GM18508 (cell line): ENCODE measurements around the gene RECQL.
"Not testable (repeated sequence)": the region's sequence is repeated elsewhere in the genome, so short reads cannot be mapped to it uniquely, and the experiment has no call there.

Experiments used
- ATAC-seq: cut with Tn5 transposase; IDR thresholded peaks from one replicate; pipeline ENCODE4 v1.9.1; 2021; ENCODE audit warnings: moderate number of reproducible peaks; ENCODE audit not compliant: insufficient read depth, unreplicated experiment

The RECQL gene

DNA sequence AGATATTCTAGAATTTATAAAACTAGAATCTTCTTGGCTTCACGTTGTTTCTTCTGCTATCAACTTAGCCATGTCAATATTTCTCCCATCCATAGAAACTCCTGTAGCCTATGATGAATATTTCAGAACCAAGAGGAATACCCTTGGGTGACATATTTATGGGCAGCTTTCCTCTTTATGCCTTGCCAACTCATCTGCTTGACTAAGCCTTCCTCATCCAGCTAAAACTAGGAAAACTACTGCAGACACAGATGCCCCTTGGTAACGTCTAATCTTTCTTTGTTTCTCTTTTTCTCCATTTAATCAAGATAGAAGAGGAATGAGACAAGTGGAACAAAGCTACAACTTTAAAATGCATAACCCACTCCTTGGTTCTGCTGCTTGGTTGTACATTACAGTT is 6.4 kb upstream of the RECQL start:
- ATAC-seq: no peak

DNA sequence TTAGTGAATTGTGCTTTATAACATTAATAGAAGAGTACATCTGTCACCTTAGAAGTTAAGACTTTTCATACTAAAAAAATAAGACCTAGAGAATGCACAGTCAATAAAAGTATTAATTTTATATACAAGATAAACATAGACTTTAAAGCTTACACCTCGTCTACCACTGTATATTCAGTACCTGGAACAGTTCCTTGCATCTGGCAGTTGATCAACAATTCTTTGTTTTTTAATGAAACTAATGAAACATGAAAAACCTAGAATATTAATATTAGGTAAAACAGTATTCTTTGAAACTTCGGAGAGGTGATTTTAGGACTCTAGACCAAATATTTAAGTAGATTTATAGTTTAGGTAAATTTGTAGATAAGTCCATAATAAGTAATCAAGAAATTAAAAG is 4.5 kb upstream of the RECQL start:
- no peak for ATAC-seq

DNA sequence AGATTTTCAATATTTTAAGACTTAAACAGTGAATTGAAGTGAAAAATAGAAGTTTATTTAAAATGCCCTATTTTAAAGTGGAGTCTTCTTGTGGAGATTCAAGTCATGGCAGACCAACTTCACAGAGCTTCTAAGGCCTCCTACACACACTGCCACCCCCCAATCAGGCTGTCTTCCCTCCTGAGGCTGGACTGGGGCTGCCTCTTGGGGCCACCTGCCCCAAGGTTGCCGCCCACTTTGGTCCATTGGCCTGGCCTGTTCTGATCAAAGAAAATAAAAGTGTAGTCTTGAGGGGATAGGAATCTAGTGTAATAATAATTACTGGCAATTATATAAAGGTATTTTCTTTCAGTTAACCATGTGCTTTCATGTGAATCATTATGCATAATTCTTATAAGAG is 1.4 kb upstream of the RECQL start:
- no peak for ATAC-seq

DNA sequence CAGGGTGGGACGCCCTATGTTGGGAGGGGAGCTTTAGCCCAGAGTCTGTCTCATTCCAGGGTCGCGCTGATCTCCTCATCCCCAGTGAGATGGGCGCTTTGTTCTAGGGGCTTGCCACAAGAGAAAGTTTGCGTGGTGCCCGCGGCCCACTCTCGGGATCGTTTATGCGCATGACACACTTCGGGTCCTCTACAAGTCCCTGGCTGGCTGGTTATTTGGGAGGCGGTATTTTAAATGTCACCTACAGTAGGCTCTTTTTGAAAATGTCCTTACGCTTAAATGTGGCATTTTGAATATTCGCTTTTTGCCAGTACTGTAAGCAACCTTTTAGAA is 695 bp upstream of the RECQL start:
- no peak for ATAC-seq

DNA sequence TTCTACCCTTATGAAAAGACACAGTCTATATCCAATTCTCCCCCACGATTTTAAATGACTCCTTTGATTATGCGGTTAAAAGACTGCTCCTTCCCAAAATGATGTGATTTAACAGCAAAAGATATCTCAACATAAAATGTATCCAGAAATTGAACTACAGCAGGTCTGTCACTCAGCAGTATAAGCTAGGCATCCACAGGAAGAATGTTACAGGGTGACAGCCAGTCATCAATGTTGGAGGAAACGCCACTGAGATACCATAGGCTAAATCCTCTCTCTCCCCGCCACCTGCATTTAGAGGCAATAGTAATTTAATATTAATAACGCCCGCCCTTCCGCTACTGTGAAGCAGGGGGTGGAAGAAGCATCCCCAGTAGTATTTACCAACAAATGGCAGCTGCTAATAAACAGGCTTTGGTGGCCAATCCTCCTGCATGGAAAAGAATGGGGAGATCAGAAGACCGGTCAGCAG is 613 bp downstream of the RECQL start:
- no peak for ATAC-seq

DNA sequence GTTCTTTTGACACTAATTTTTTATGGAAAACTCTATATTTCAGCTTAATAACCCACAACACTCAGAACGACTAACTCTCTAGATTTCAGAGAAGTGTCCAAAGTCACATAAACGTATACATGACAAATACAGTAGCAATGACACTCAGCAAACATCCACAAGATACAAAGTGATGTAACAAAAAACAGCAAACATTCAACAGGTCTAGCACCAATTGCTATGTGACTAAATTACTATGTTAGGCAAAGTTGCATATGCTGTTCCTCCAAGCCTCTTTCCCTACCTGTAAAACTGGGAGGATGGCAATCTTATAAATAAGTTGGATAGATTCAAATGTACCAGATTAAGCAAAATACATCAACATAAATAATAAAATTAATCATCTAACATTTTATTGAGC is 1.7 kb downstream of the RECQL start:
- ATAC-seq: no peak

DNA sequence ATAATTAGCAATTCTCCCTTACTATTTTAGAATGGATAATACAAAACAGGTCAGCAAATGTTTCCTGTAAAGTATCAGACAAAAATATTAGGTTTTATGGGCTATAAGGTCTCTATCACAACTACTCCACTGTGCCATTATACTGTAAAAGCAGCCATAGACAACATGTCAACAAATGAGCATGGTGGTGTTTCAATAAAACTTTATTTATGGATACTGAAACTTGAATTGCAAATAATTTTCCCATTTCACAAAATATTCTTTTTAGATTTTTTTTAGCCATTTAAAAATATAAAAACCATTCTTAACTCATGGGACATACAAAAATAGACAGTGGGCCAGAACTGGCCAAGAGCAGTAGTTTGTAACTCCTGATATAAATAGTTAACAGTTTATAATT is 15.4 kb downstream of the RECQL start:
- ATAC-seq: no peak

DNA sequence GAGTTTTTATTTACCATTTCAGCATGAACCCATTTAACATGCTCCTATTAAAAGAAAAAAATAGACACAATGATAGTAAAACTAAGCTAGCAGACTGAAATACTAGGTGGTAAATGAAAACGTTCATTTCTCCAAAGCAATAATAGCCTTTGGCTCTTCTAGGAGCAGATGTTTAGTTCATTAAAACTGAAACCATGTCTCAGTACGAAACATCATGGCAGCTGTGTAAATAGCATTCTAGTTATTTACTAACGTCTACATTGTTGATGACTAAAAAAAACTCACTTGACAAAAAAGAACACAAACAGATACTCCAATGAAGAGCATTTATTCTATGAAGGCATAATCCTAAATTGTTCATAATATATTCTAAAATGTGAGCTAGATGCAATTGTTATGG is 17.9 kb downstream of the RECQL start:
- no peak for ATAC-seq

DNA sequence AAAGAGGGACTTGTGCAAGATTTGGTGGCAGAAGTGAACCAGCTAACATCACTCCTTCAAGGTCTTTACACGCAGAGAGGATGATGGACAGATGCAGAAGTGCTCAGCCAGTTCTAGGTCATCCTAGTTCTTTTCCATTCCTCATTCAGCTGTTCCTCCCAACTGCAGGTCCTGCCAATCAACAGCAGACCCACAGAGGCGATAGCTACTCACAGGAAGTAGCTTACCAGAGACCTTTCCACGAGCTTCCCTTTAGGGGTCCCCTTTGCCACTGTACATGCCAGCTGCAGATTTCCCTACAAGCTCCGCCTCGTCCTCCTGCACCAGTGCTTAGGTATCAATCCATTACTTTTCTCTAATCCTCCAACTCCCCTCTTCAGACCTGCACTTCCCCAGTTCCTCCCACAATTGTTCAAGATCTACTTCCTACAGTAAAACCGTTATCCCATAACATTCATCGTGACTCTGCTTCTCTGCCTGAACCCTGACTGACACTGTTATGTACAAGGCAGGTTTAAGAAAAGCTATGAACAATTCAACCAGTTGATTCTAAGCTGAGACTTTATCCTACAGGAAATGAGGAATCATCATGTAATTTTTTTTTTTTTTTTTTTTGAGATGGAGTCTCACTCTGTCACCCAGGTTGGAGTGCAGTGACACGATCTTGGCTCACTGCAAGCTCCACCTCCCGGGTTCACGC is 22.5 kb downstream of the RECQL start:
- ATAC-seq: no peak

DNA sequence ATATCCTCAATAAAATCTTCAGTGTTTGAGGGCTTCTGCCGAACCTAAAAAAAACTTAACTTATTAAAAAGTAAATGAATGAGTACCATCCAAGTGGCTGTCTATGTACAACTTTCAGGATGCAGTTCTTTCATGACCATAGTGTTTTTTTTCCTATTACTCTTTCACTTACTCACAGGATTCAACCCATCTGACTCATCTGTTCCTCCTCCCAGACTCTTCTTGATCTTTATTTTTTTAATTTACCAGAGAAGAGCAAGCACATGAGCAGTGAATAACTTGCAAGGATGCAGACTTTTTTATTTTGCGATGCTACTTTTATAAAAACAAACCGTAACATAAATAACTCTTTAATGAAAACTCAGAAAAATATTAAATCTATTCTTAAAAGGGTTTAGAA is 24.5 kb downstream of the RECQL start:
- no peak for ATAC-seq

DNA sequence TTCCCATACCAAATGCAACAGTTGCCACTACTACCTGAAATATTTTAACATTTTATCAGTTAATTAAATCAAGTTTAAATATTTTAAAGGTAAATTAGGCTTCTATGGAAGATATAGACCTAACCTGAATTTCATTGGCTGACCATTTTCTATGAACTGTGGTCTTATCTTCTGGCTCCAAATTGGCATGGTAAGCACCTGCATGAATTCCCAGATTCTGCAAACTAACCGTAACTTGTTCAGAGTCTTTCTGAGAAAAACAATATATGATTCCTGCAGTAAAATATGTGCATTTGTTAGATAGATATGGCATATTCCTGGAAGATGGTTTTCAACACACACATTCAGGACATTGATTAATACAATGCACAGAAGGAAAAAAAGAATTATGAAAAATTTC is 25.9 kb downstream of the RECQL start:
- no peak for ATAC-seq

DNA sequence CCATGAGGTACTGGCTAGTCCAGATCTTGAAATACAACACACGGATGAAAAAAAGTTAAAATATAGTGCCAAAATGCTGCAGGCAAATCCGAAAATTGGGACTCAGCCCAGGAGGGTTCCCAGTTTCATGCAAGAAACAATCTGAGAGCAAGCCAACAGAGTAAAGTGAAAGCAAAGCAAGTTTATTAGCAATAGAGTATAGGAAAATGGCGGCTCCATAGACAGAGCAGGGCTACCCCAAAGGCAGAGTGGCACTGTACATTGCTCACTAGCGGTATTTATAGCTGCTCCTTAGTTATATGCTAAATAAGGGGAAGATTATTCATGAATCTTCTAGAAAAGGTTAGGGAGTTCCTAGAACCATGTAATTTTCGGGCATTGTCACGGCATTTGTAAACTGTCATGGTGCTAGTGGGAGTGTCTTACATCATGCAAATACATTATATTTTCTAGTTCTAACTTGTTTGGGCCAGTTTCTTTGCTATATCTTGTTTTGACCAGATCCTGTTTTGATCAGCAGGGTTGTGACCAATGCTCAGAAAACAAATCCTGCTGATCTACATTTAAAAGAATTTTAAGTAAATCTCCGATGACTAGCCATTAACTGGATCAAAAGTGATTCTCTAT is 29.1 kb downstream of the RECQL start:
- no peak for ATAC-seq

DNA sequence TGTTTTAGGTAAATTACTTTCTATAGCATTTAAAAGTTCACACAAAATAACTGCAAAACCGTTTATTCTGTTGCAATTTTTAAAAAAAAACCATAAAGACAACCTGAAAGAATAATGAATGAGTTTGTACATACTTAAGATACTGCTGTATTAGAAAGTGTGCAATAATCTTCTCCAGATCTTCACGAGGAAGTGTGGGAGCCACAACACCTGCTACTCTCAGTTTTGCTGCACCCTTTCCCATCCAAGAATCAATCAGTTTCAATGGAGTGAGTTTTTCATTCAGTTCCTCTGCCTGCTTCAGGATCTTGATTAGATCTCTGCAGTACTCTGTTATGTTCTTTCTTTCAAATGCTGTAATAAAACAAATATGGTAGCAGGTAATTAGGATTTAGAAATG is 30.1 kb downstream of the RECQL start:
- ATAC-seq: no peak

DNA sequence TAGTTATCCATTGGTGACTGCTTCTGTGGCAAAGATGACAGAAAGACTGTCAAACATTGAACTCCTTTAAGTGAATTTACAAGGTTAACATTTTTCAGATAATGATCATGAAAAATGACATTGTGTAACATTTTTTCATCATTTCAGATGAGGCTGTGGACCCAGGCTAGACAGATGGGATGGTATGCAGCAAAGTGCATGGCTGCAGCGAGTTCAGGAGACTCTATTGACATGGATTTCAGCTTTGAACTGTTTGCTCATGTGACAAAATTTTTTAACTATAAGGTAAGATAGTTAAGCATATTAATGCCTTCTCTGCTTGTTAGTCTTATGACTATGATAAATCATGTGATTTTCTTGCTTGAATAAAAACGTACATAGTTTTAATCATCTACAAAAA is 34.1 kb downstream of the RECQL start:
- ATAC-seq: not testable (repeated sequence)

DNA sequence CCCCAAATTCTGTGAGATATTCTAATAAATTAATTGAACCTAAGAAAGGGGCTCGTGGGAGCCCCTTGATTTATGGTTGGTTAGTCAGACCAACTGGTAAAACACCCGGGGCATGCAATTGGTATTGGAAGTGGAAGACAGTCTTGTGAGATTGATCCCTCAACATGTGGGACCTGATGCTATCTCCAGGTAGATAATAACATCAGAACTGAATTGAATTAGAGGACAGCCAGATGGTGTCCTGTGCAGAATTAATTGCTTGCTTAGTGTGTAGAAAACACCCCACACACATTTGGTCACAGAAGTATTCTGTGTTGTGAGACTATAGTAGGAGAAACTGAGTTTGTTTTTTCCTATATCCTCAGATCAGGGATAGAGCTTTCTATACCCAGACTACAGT is 42.0 kb downstream of the RECQL start:
- no peak for ATAC-seq

DNA sequence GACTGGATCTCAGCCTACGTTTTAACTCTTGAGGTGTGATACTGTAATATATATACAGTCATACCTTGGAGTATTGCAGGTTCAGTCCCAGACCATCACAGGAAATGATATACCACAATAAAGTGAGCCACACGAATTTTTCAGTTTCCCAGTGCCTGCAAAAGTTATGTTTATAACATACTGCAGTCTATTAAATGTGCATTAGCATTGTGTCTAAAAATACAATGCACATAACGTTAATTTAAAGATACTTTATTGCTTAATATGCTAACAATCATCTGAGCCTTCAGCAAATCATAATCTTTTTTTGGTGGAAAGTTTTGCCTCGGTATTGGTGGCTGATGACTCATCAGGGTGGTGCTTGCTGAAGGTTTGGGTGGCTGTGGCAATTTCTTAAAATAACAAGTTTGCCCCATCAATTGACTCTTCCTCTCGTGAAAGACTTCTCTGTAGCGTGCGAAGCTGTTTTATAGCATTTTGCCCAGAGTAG is 45.1 kb downstream of the RECQL start:
- ATAC-seq: no peak

DNA sequence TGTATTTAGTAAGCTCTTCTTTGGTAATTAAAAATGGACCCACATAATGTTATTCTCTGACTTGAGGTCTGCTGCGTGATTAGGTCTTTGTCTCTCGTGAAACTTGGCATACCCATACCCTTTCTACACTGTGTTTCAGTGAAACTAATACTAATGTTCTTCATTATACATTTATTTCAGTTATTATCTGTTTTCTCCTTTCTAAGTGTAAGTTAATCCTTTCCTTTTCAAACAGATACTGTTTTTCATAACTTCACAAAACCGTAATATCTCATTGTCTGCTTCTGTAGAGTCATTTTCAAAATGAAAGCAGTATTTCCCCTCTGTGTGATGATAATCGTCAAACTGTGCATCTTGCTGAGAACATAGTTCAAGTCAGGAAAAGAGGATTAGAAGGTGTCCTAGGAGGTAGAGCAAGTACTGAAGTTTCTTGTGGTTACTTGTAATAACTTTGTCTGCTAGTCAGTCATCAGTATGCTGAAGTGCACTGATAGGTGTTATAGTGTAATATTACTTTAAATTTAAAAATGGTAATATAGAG is 48.1 kb downstream of the RECQL start:
- no peak for ATAC-seq

DNA sequence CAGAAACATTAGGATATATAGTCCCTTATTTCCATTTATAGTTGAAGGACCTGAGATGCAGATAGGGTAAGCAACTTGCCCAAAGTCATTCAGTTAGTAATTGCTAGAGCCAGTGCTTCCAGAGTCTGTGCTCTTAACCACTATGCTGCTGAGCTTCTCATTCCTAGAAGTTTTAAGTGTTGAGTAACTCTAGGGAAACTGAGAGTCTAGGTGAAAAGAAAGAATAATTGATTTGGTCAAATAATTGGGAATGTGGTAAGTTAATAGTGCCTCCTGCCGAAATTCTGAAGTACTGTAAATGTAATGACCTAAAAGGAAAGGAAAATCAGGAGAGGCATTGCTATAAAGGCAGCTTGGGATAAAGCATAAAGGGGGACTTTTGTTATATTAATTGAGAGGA is 49.9 kb downstream of the RECQL start:
- no peak for ATAC-seq

DNA sequence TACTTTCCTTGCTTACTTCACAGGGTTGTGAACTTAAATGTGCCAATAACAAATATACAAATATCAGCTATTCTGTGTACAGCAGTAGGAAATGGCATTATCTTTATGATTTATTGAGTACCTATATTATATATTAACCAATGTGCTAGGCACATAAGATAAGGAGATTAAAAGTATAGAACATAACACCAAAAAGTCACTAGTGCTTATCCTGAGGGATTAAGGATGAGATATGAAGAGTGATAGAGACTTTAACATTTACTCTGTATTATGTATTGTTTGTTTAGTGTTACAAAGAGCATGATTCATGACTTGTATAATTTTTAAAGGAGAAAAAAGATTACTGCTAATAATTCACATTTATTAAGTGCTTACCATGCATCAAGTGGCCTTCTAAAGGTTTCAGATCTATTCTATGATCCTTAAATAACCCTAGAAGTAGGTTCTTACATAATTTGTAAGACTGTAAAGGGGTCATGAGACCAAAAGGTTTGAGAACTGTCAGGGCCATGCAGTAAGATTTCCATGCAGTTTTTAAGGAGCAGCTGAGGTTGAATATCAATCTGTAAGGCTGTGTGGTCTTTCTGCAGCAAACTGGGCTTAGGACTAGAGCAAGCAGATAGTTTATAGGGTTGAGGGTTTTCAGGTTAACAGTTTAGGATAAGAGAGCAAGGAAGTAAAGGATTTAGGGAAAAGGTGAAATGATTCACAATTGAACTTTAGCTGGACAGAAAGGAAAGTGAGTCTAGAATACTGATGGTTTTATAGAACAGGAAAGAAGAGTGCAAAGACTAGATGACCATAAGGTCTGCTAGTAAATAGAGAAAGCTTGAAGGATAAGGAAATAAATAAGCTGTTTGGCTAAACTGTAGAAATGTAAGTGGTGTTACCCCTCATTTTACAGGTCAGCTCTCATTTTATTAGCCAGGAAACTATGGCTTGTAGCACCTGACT is 57.0 kb downstream of the RECQL start:
- ATAC-seq: no peak

DNA sequence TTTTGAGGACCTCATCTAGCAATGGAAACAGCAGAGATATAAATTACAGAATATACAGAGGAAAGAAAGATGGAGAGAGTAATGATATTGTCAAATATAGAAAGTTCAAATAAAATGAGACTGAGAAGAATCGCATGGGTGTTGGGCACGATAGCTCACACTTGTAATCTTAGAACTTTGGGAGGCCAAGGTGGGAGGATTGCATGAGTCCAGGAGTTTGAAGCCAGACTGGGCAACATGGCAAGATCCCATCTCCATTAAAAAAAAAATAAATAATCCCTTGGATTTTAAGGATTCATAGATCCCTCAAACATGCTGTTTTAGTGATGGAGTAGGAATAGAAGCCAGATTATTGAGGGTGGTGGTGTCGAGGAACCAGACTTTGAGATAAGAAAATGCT is 62.1 kb downstream of the RECQL start:
- ATAC-seq: no peak

DNA sequence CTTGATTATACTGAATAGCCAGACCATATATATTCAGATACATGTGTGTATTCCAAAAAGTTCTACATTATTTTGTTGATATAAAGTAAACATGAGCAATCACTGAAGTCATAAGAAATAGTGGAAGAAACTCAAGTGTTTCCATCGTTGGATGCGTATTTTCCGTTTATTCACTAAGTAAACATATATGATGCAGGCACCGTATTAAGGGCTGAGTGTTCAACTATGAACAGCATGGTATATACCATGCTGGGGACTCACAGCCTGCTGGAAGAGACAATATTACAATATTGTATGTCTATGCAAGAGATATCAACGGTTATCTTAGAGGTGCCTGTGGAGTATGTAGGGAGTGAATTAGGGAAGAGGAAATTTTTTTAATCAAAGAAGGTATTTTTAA is 62.8 kb downstream of the RECQL start:
- ATAC-seq: no peak
